Measurements from ENCODE around the gene ELP4. TPM values are rescaled to one million over a fixed set of nuclear protein-coding genes. Genes with fewer than 3 reads are reported as not detected.

ELP4 gene
- total and polyA plus RNA-seq, 3 donors from 2014 or later = 28.0 to 29.7 (median 29.1) TPM

DNA sequence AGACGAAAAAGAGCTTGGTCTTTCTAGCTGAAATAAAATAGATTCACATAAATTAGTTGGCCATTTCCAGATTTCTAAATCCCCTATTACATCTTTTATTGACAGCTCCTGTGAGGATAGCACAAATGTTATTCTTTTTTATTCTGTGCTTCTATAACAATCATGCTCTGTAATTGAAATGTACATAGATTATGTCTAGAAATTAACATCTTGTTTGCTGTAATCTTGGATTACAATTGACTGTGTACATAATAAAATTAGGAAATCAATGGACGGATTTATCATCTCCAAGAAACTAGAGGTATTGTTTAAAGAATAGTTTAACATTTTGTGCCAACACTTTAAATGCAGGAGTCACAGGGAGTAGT, 31.4 kb upstream of the ELP4 start:
- WGBS, 2 donors = 81 to 93% methylated on average over 2 of the region's 2 CpGs
- H3K36me3 ChIP-seq (ENCODE audit: low read depth, missing control alignments) = no peaks in the 10 kb centered on the region
- no peak for TF ChIP-seq POLR2A (IDR thresholded peaks at IDR 0.05)
- TF ChIP-seq, protein P1, sequence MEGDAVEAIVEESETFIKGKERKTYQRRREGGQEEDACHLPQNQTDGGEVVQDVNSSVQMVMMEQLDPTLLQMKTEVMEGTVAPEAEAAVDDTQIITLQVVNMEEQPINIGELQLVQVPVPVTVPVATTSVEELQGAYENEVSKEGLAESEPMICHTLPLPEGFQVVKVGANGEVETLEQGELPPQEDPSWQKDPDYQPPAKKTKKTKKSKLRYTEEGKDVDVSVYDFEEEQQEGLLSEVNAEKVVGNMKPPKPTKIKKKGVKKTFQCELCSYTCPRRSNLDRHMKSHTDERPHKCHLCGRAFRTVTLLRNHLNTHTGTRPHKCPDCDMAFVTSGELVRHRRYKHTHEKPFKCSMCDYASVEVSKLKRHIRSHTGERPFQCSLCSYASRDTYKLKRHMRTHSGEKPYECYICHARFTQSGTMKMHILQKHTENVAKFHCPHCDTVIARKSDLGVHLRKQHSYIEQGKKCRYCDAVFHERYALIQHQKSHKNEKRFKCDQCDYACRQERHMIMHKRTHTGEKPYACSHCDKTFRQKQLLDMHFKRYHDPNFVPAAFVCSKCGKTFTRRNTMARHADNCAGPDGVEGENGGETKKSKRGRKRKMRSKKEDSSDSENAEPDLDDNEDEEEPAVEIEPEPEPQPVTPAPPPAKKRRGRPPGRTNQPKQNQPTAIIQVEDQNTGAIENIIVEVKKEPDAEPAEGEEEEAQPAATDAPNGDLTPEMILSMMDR (IDR thresholded peaks at IDR 0.05) = no peak
- H3K4me1 ChIP-seq = no peaks in the 10 kb centered on the region
- intact Hi-C loops (cut with DNase I; ENCODE audit: low total_unique reads) = no loop called here
- no peak overlapping the region for H3K4me3 ChIP-seq
- no peak for DNase-seq
- H3K27ac ChIP-seq = no peak overlapping the region
- H3K9me3 ChIP-seq = no peaks in the 10 kb centered on the region
- no peaks in the 10 kb centered on the region for H3K27me3 ChIP-seq

DNA sequence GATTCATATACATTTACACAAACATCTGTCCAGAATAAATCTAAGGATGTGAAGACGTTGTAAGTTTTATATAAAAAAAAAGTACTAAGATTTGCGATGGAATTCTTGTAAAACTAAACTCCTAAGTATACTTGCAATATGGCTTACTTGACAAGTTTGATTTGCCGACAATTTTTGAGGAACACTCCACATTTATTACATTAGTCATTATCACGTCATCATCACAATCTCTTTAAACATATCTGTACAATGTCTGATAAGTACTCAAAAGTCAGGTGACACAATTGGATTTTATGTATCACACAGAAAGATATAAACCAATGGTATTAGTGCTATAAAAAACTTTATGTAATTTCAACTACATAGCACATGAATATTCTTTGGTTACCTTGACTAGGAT, 30.5 kb upstream of the ELP4 start:
- 90 to 92% methylated on average over 4 of the region's 4 CpGs for WGBS, 2 donors
- Histone ChIP-seq H3K36me3 (ENCODE audit: low read depth, missing control alignments) (no peaks in the 10 kb centered on the region), H3K9me3 (no peaks in the 10 kb centered on the region), H3K4me1 (no peaks in the 10 kb centered on the region), H3K27ac (no peak overlapping the region), H3K27me3 (no peaks in the 10 kb centered on the region), H3K4me3 (no peak overlapping the region)
- intact Hi-C loops (cut with DNase I; ENCODE audit: low total_unique reads) = no loop called here
- TF ChIP-seq, protein P1 (IDR thresholded peaks at IDR 0.05) = no peak
- no peak for TF ChIP-seq POLR2A (IDR thresholded peaks at IDR 0.05)
- no peak for DNase-seq

DNA sequence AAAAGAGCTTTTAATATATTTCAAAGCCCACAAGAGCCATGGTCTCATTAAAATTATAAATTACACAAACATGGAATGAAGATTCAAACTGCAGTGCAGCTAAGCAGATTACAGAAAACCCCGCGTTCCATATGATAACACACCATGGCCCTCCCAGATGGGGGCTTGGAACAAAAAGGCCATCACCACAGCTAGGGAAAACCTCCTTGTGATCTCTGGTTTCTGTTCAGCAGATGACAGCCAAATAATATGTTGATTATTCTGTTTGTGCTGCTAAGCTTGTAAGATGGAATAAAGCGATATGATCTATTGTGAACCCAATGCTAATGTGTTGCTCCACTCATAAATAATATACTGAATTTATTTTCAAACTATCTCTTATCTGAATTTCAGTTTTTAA, 28.6 kb upstream of the ELP4 start:
- H3K4me1 ChIP-seq = no peaks in the 10 kb centered on the region
- no peaks in the 10 kb centered on the region for H3K27me3 ChIP-seq
- H3K27ac ChIP-seq = no peak overlapping the region
- WGBS, 2 donors = 71 to 80% methylated on average over 3 of the region's 3 CpGs
- no peaks in the 10 kb centered on the region for H3K9me3 ChIP-seq
- H3K4me3 ChIP-seq = no peak overlapping the region
- no peaks in the 10 kb centered on the region for H3K36me3 ChIP-seq (ENCODE audit: low read depth, missing control alignments)
- TF ChIP-seq, protein P1 (IDR thresholded peaks at IDR 0.05) = no peak
- no peak for TF ChIP-seq POLR2A (IDR thresholded peaks at IDR 0.05)
- intact Hi-C loops (cut with DNase I; ENCODE audit: low total_unique reads) = no loop called here
- DNase-seq = no peak

DNA sequence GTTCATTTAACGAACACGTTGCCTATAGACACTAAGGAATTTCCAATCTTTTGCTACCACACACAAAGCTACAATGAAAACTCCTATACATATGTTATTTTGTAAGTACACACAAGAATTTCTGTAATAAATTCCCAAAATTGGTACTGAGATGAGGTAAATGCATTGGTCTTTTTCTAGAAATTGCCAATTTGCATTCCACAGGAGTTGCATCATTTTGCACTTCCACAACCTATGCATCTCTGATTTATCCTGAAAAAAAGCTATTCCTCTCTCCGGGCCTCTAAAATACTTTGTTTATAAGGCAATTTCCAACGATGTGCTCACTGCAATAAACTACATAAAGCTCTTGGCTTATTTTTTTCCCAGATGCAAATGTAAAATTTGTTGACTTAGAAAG, 25.1 kb upstream of the ELP4 start:
- Histone ChIP-seq H3K27me3 (no peaks in the 10 kb centered on the region), H3K4me3 (no peak overlapping the region), H3K9me3 (no peaks in the 10 kb centered on the region), H3K27ac (no peak overlapping the region), H3K36me3 (ENCODE audit: low read depth, missing control alignments) (no peaks in the 10 kb centered on the region), H3K4me1 (no peaks in the 10 kb centered on the region)
- intact Hi-C loops (cut with DNase I; ENCODE audit: low total_unique reads) = no loop called here
- 85 to 93% methylated on average over 4 of the region's 4 CpGs for WGBS, 2 donors
- TF ChIP-seq, protein P1 (IDR thresholded peaks at IDR 0.05) = no peak
- no peak for DNase-seq

DNA sequence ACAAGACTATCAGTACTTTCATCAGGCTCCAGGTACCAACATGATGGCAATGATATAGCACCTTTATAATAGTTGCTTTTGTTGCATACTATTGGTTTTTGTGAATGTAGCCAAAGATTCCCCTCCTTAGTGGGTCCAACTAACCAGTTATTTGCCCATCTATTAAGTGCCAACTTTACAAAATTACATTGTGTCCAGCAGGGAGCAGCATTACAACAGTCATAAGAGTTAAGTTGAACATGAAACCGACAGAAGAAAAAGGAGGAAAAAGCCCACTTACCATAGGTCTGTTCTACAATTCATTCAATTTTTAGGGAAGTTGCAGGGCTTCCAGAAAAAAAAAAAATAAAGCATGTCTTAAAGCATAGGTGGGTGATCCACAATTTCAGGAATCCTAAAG, 21.7 kb upstream of the ELP4 start:
- Histone ChIP-seq H3K4me1 (peaks cover 3% of the 10 kb centered on the region), H3K36me3 (ENCODE audit: low read depth, missing control alignments) (no peaks in the 10 kb centered on the region), H3K9me3 (no peaks in the 10 kb centered on the region), H3K27me3 (no peaks in the 10 kb centered on the region), H3K4me3 (no peak overlapping the region), H3K27ac (no peak overlapping the region)
- WGBS, 2 donors = 32 to 38% methylated on average over 1 of the region's 1 CpG
- TF ChIP-seq, protein P1 (IDR thresholded peaks at IDR 0.05) = peak in 1 of 3 experiments; percentile 25
- TF ChIP-seq POLR2A (IDR thresholded peaks at IDR 0.05) = no peak
- DNase-seq = peak; percentile 34
- intact Hi-C loops (cut with DNase I; ENCODE audit: low total_unique reads) = no loop called here
